GM19239 (cell line): ENCODE results near the gene SPAG16.
"Not testable (repeated sequence)": the region's sequence is repeated elsewhere in the genome, so short reads cannot be mapped to it uniquely, and the experiment has no call there.

Experiments
- DNase-seq: peaks from one replicate; pipeline ENCODE4 v3.0.0; 2011; ENCODE audit warnings: low spot score; ENCODE audit not compliant: insufficient read length
- FAIRE-seq: peaks from 2 replicates; lab custom pipeline; 2011; peaks lifted over from hg19 to GRCh38; lab: Jason Lieb, UNC

The SPAG16 gene

GRCh38 chr2:213265679-213266078 lies 18.6 kb upstream of the SPAG16 start:
- no peak for DNase-seq
- FAIRE-seq = no peak

- DNase-seq = no peak
These were observed 17.8 kb upstream of the SPAG16 start for GRCh38 chr2:213266421-213266820.

GRCh38 chr2:213271947-213272346 lies 12.3 kb upstream of the SPAG16 start:
- DNase-seq = no peak
- FAIRE-seq = no peak

More at GRCh38 chr2:213266421-213266820, 17.8 kb upstream of the SPAG16 start:
- FAIRE-seq = no peak

GRCh38 chr2:213274143-213274542 lies 10.1 kb upstream of the SPAG16 start:
- no peak for FAIRE-seq

GRCh38 chr2:213275265-213275664 lies 9.0 kb upstream of the SPAG16 start:
- FAIRE-seq (no peak), DNase-seq (no peak)

More at GRCh38 chr2:213274143-213274542, 10.1 kb upstream of the SPAG16 start:
- DNase-seq = no peak

GRCh38 chr2:213277134-213277533 lies 7.1 kb upstream of the SPAG16 start:
- FAIRE-seq, DNase-seq: not testable (repeated sequence)

- FAIRE-seq (no peak), DNase-seq (no peak)
These were observed 5.1 kb upstream of the SPAG16 start for GRCh38 chr2:213279116-213279620.

GRCh38 chr2:213279971-213280370 lies 4.3 kb upstream of the SPAG16 start:
- FAIRE-seq = no peak
- no peak for DNase-seq

- DNase-seq (no peak), FAIRE-seq (no peak)
These were observed 3.1 kb upstream of the SPAG16 start for GRCh38 chr2:213281156-213281555.

GRCh38 chr2:213285404-213285803 lies 1.1 kb downstream of the SPAG16 start:
- FAIRE-seq (peak; percentile 40), DNase-seq (no peak)

- FAIRE-seq = no peak
These were observed 1.9 kb downstream of the SPAG16 start for GRCh38 chr2:213286161-213286560.

GRCh38 chr2:213288913-213289700 lies 4.8 kb downstream of the SPAG16 start:
- FAIRE-seq (no peak), DNase-seq (no peak)

More at GRCh38 chr2:213286161-213286560, 1.9 kb downstream of the SPAG16 start:
- no peak for DNase-seq

GRCh38 chr2:213290501-213290900 lies 6.2 kb downstream of the SPAG16 start:
- DNase-seq (no peak), FAIRE-seq (no peak)

GRCh38 chr2:213296270-213296669 lies 12.0 kb downstream of the SPAG16 start:
- DNase-seq (no peak), FAIRE-seq (no peak)

GRCh38 chr2:213306316-213306942 lies 22.2 kb downstream of the SPAG16 start:
- FAIRE-seq (no peak), DNase-seq (no peak)

GRCh38 chr2:213315168-213315876 lies 31.1 kb downstream of the SPAG16 start:
- DNase-seq (no peak), FAIRE-seq (peak; percentile 56)

- DNase-seq (no peak), FAIRE-seq (peak; percentile 68)
These were observed 31.9 kb downstream of the SPAG16 start for GRCh38 chr2:213316001-213316735.

- FAIRE-seq (peak; percentile 40), DNase-seq (no peak)
These were observed 33.7 kb downstream of the SPAG16 start for GRCh38 chr2:213317929-213318328.

- DNase-seq (no peak), FAIRE-seq (no peak)
These were observed 36.3 kb downstream of the SPAG16 start for GRCh38 chr2:213320604-213321003.

GRCh38 chr2:213336253-213336770 lies 52.0 kb downstream of the SPAG16 start:
- no peak for DNase-seq

More at GRCh38 chr2:213336253-213336770, 52.0 kb downstream of the SPAG16 start:
- no peak for FAIRE-seq
